HG03025 (cell line): ENCODE measurements around the gene NIP7.

ENCODE experiments used
- ATAC-seq: cut with Tn5 transposase; IDR thresholded peaks from one replicate; pipeline ENCODE4 v1.9.1; 2021; ENCODE audit warnings: mild to moderate bottlenecking, moderate library complexity; ENCODE audit not compliant: unreplicated experiment, low FRiP score

The NIP7 gene

DNA sequence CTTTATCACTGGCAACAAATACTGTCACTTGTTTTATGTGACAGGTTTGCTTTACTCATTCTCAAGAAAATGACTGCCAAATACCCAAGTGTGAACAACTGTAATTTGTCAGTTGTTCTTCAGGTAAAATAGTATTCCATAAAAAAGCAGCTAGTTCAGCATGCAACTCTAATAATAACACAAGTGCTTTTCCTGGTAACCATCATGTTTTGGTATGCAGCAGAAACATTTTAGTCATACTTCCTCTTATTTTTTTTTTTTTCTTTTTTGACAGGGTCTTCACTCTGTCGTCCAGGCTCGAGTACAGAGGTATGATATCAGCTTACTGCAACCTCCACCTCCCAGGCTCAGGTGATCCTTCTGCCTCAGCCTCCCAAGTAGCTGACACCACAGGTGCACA lies 41.7 kb downstream of the NIP7 start:
- ATAC-seq = no peak

GRCh38 chr16:69382421-69382820 lies 42.8 kb downstream of the NIP7 start:
- no peak for ATAC-seq

DNA sequence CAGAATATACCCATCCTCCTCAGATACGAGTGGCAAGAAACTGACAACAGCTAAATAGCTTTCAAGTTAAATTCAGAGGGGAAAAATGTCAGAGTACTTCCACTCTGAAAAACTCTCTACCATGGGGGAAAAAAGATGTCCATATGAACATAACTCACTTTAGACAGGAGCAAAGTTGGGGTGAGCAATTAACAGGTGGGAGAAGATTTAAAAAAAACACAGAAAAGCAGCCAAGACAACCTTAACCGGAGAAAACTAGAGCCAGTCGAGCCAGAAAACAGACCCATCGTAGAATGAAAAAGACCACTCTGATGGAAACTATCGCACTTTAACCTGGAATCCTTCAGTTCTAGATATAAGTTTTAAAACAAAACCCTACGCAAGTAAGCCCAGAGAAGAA lies 45.4 kb downstream of the NIP7 start:
- no peak for ATAC-seq

GRCh38 chr16:69386596-69386995 lies 47.0 kb downstream of the NIP7 start:
- no peak for ATAC-seq
